Mononuclear cell (primary cell): ENCODE data around the gene ZMIZ1. TPM values are rescaled to one million over a fixed set of nuclear protein-coding genes. Genes with fewer than 3 reads are reported as not detected.

Source experiments
- H3K27me3 ChIP-seq: 2 replicates; pipeline ENCODE4 v1.6.0; 2011; ENCODE audit warnings: low read length, control low read depth; ENCODE audit not compliant: insufficient read depth
- H3K4me1 ChIP-seq: 2 replicates; pipeline ENCODE4 v1.5.1; 2011; ENCODE audit warnings: mild to moderate bottlenecking, low read length, control low read depth; ENCODE audit not compliant: insufficient read depth
- H3K4me3 ChIP-seq: 2 replicates; pipeline ENCODE4 v1.5.1; 2011; ENCODE audit warnings: mild to moderate bottlenecking, low read length, moderate library complexity
- H3K9me3 ChIP-seq: 2 replicates; pipeline ENCODE4 v1.5.1; 2011; ENCODE audit warnings: low read depth, mild to moderate bottlenecking, control low read depth, low read length
- total RNA-seq: library from RNA; depleted of rRNA; stranded (reverse); fragments of >200 nt; gene quantifications from one replicate; pipeline ENCODE4 v1.2.3, GENCODE V29; 2012

Gene ZMIZ1
- total RNA-seq, 1 donor = 26.2 TPM

GRCh38 chr10:79352035-79352877, 283.5 kb downstream of the ZMIZ1 start:
- no peaks in the 10 kb centered on the region for H3K27me3 ChIP-seq
- H3K4me1 ChIP-seq = peaks cover 88% of the 10 kb centered on the region
- H3K4me3 ChIP-seq = no peak overlapping the region
- no peaks in the 10 kb centered on the region for H3K9me3 ChIP-seq

GRCh38 chr10:79353000-79353406, 284.2 kb downstream of the ZMIZ1 start:
- no peak overlapping the region for H3K4me3 ChIP-seq
- H3K9me3 ChIP-seq = no peaks in the 10 kb centered on the region
- H3K4me1 ChIP-seq = peaks cover 84% of the 10 kb centered on the region
- no peaks in the 10 kb centered on the region for H3K27me3 ChIP-seq

- Histone ChIP-seq H3K4me3 (no peak overlapping the region), H3K4me1 (peaks cover 76% of the 10 kb centered on the region), H3K9me3 (no peaks in the 10 kb centered on the region), H3K27me3 (no peaks in the 10 kb centered on the region)
These were observed 285.0 kb downstream of the ZMIZ1 start for GRCh38 chr10:79353726-79354125.

- no peaks in the 10 kb centered on the region for H3K9me3 ChIP-seq
- no peak overlapping the region for H3K4me3 ChIP-seq
- H3K27me3 ChIP-seq = no peaks in the 10 kb centered on the region
- H3K4me1 ChIP-seq = peaks cover 72% of the 10 kb centered on the region
These were observed 285.4 kb downstream of the ZMIZ1 start for GRCh38 chr10:79354141-79354540.

GRCh38 chr10:79354615-79355014, 285.8 kb downstream of the ZMIZ1 start:
- no peaks in the 10 kb centered on the region for H3K9me3 ChIP-seq
- no peak overlapping the region for H3K4me3 ChIP-seq
- peaks cover 69% of the 10 kb centered on the region for H3K4me1 ChIP-seq
- no peaks in the 10 kb centered on the region for H3K27me3 ChIP-seq

GRCh38 chr10:79355420-79356017, 286.8 kb downstream of the ZMIZ1 start:
- H3K27me3 ChIP-seq = no peaks in the 10 kb centered on the region
- no peaks in the 10 kb centered on the region for H3K9me3 ChIP-seq
- H3K4me1 ChIP-seq = peaks cover 67% of the 10 kb centered on the region
- no peak overlapping the region for H3K4me3 ChIP-seq

- no peaks in the 10 kb centered on the region for H3K27me3 ChIP-seq
- no peaks in the 10 kb centered on the region for H3K9me3 ChIP-seq
- H3K4me3 ChIP-seq = no peak overlapping the region
- H3K4me1 ChIP-seq = peaks cover 62% of the 10 kb centered on the region
These were observed 287.3 kb downstream of the ZMIZ1 start for GRCh38 chr10:79356104-79356503.

GRCh38 chr10:79357180-79357579, 288.4 kb downstream of the ZMIZ1 start:
- Histone ChIP-seq H3K9me3 (no peaks in the 10 kb centered on the region), H3K4me3 (no peak overlapping the region), H3K4me1 (peaks cover 53% of the 10 kb centered on the region), H3K27me3 (no peaks in the 10 kb centered on the region)

- Histone ChIP-seq H3K4me1 (peaks cover 36% of the 10 kb centered on the region), H3K27me3 (no peaks in the 10 kb centered on the region), H3K4me3 (no peak overlapping the region), H3K9me3 (no peaks in the 10 kb centered on the region)
These were observed 290.0 kb downstream of the ZMIZ1 start for GRCh38 chr10:79358811-79359210.

- H3K4me1 ChIP-seq = peaks cover 25% of the 10 kb centered on the region
- no peaks in the 10 kb centered on the region for H3K27me3 ChIP-seq
- no peaks in the 10 kb centered on the region for H3K9me3 ChIP-seq
- no peak overlapping the region for H3K4me3 ChIP-seq
These were observed 291.2 kb downstream of the ZMIZ1 start for GRCh38 chr10:79359816-79360498.

GRCh38 chr10:79360499-79361342, 292.0 kb downstream of the ZMIZ1 start:
- Histone ChIP-seq H3K9me3 (no peaks in the 10 kb centered on the region), H3K4me3 (no peak overlapping the region), H3K27me3 (no peaks in the 10 kb centered on the region), H3K4me1 (peaks cover 17% of the 10 kb centered on the region)

- H3K9me3 ChIP-seq = no peaks in the 10 kb centered on the region
- no peak overlapping the region for H3K4me3 ChIP-seq
- H3K27me3 ChIP-seq = no peaks in the 10 kb centered on the region
- peaks cover 9% of the 10 kb centered on the region for H3K4me1 ChIP-seq
These were observed 293.1 kb downstream of the ZMIZ1 start for GRCh38 chr10:79361726-79362397.
